Stimulated activated CD4-positive, alpha-beta T cell treated with anti-CD3 and anti-CD28 coated beads, Interleukin-4, amount 100 ng/mL, for 1 hour (primary cell): ENCODE measurements around the gene SPACA4.
"Not testable (repeated sequence)": the region's sequence is repeated elsewhere in the genome, so short reads cannot be mapped to it uniquely, and the experiment has no call there.

Experiments used
- DNase-seq: peaks from one replicate; pipeline ENCODE4 v3.0.0-alpha.2; 2020

The SPACA4 gene

GRCh38 chr19:48619692-48620585, 13.4 kb downstream of the SPACA4 start:
- no peak for DNase-seq

- no peak for DNase-seq
Observed at GRCh38 chr19:48623556-48624066, 17.1 kb downstream of the SPACA4 start.

GRCh38 chr19:48624067-48624594, 17.6 kb downstream of the SPACA4 start:
- DNase-seq, result peak; percentile 99

GRCh38 chr19:48624791-48625723, 18.5 kb downstream of the SPACA4 start:
- DNase-seq, result no peak

- no peak for DNase-seq
Observed at GRCh38 chr19:48625891-48626327, 19.4 kb downstream of the SPACA4 start.

GRCh38 chr19:48627201-48627864, 20.8 kb downstream of the SPACA4 start:
- no peak for DNase-seq

GRCh38 chr19:48627865-48628314, 21.3 kb downstream of the SPACA4 start:
- DNase-seq, result no peak

GRCh38 chr19:48628486-48629296, 22.1 kb downstream of the SPACA4 start:
- DNase-seq, result no peak

- no peak for DNase-seq
Observed at GRCh38 chr19:48629297-48629598, 22.7 kb downstream of the SPACA4 start.

GRCh38 chr19:48629599-48630295, 23.2 kb downstream of the SPACA4 start:
- DNase-seq, result no peak

- no peak for DNase-seq
Observed at GRCh38 chr19:48630296-48631063, 23.9 kb downstream of the SPACA4 start.

GRCh38 chr19:48631225-48631624, 24.7 kb downstream of the SPACA4 start:
- DNase-seq, result no peak

- DNase-seq, result not testable (repeated sequence)
Observed at GRCh38 chr19:48632286-48632685, 25.7 kb downstream of the SPACA4 start.

- no peak for DNase-seq
Observed at GRCh38 chr19:48632692-48633147, 26.2 kb downstream of the SPACA4 start.

- DNase-seq, result no peak
Observed at GRCh38 chr19:48633148-48634035, 26.9 kb downstream of the SPACA4 start.

GRCh38 chr19:48634036-48634342, 27.4 kb downstream of the SPACA4 start:
- DNase-seq, result no peak

- peak; percentile 94 for DNase-seq
Observed at GRCh38 chr19:48634424-48635262, 28.1 kb downstream of the SPACA4 start.

GRCh38 chr19:48635263-48635965, 28.9 kb downstream of the SPACA4 start:
- peak; percentile 76 for DNase-seq
